Measurements from ENCODE around the gene MALSU1. TPM values are rescaled to one million over a fixed set of nuclear protein-coding genes. Genes with fewer than 3 reads are reported as not detected.

MALSU1 gene
- total and polyA plus RNA-seq, 2 of the 13 experiments (the other 11 are each of a cell fraction or from before 2014, with no cell fraction given) = 72.0 to 141 TPM

GRCh38 chr7:23299770-23300300, 696 bp downstream of the MALSU1 start:
- Histone ChIP-seq H4K20me1 (ENCODE audit: insufficient read depth, low read length) (no peaks in the 10 kb centered on the region), H2AFZ (ENCODE audit: low read length) (no peak overlapping the region), H3K9me3 (ENCODE audit: low read length) (no peaks in the 10 kb centered on the region), H3K79me2 (ENCODE audit: insufficient read depth, low read length) (peaks cover 53% of the 10 kb centered on the region), H3K27me3 (ENCODE audit: control insufficient read depth in 1 of 2, insufficient read depth in 2 of 2, low read length in 2 of 2) (no peaks in the 10 kb centered on the region; a peak in 1 of 5 replicates), H3K4me3 (replicated peaks in 1 of 3; ENCODE audit: insufficient read depth in 1 of 3, low read depth in 2 of 3, low read length in 3 of 3) (peak overlapping the region; percentile 66 to 94 (median 93)), H3K27ac (ENCODE audit: extremely low read length, insufficient read depth, low read length) (peak overlapping the region; percentile 89), H3K4me1 (ENCODE audit: insufficient read depth, low read length) (peaks cover 74% of the 10 kb centered on the region), H3K36me3 (replicated peaks in 1 of 2; ENCODE audit: control insufficient read depth in 1 of 2, insufficient read depth in 2 of 2, low read length in 2 of 2) (peaks cover 0 to 20% of the 10 kb centered on the region in 2 experiments; a peak in 2 of 5 replicates), H3K9ac (ENCODE audit: insufficient read depth, low read depth, low read length) (peak overlapping the region; percentile 93), H3K4me2 (ENCODE audit: low read depth, low read length) (peak overlapping the region; percentile 92)
- ChIA-PET POLR2A (interaction anchor here (1.5 to 3.5 kb wide), 5 partner anchors 27 to 233 kb away, joined by 4 to 33 read pairs (median 10); no protein-coding TSS in a partner anchor), CTCF (ENCODE audit: low intra/inter-chr PET ratio, low total read pairs) (no interaction called here)
- ATAC-seq = peak; percentile 9
- peak; percentile 10 for DNase-seq (ENCODE audit: low spot score)
- no TSS peak for BruUV-seq (replicated peaks)
- WGBS (ENCODE audit: low lambda C conversion rate) = under 1% methylated on average over 12 of the region's 12 CpGs
- in situ Hi-C loops (cut with HindIII; ENCODE audit: extremely low pct_ligation_motif_present, low pct_unique_long_range_greater_than_20kb) (no loop called here), intact Hi-C loops (cut with micrococcal nuclease; ENCODE audit: unreplicated experiment) (loop anchor here (1.0 to 5.0 kb wide), 2 partner anchors 23 to 37 kb away; no protein-coding TSS in a partner anchor)
- no peak for FAIRE-seq
- no peak for TF ChIP-seq NCOA1 (CRISPR knock-in tag; IDR thresholded peaks at IDR 0.05)
- no peak for TF ChIP-seq PAWR (CRISPR knock-in tag; IDR thresholded peaks at IDR 0.05; ENCODE audit: borderline replicate concordance)
- no peak for TF ChIP-seq ZBTB33 (CRISPR knock-in tag; IDR thresholded peaks at IDR 0.05)
- TF ChIP-seq NR2F2 (IDR thresholded peaks at IDR 0.05; ENCODE audit: borderline replicate concordance, low read depth) = no peak
- no peak for TF ChIP-seq ZNF781 (CRISPR knock-in tag; IDR thresholded peaks at IDR 0.05; ENCODE audit: borderline replicate concordance, not compliant biosample characterization)
- 0 out of 2 replicates have a peak, but pooled peaks have one; percentile 37 for TF ChIP-seq ZFP36L1 (CRISPR knock-in tag; IDR thresholded peaks at IDR 0.05)
- TF ChIP-seq ZNF558 (CRISPR knock-in tag; IDR thresholded peaks at IDR 0.05; ENCODE audit: borderline replicate concordance) = 0 out of 2 replicates have a peak, but pooled peaks have one; percentile 51
- TF ChIP-seq SAP130 (CRISPR knock-in tag; IDR thresholded peaks at IDR 0.05; ENCODE audit: low read depth) = no peak
- no peak for TF ChIP-seq ZNF7 (CRISPR knock-in tag; IDR thresholded peaks at IDR 0.05)
- TF ChIP-seq ZBTB1 (CRISPR knock-in tag; IDR thresholded peaks at IDR 0.05; ENCODE audit: borderline replicate concordance) = no peak
- TF ChIP-seq ZMAT3 (CRISPR knock-in tag; conservative IDR thresholded peaks at IDR 0.05) = no peak
- no peak for TF ChIP-seq POLR2AphosphoS2 (IDR thresholded peaks at IDR 0.05; ENCODE audit: low read depth, low read length)
- TF ChIP-seq ZNF629 (CRISPR knock-in tag; conservative IDR thresholded peaks at IDR 0.05) = peak; percentile 55; the same call in 1 of the 2 replicates
- TF ChIP-seq ZNF746 (CRISPR knock-in tag; IDR thresholded peaks at IDR 0.05) = no peak
- TF ChIP-seq ZNF784 (CRISPR knock-in tag; IDR thresholded peaks at IDR 0.05; ENCODE audit: borderline replicate concordance) = no peak
- TF ChIP-seq HMG20B (CRISPR knock-in tag; conservative IDR thresholded peaks at IDR 0.05) = no peak
- no peak for TF ChIP-seq RBM22 (optimal IDR thresholded peaks at IDR 0.05; ENCODE audit: low read length)
- peak; percentile 8; the same call in 1 of the 2 replicates for TF ChIP-seq ZNF703 (CRISPR knock-in tag; IDR thresholded peaks at IDR 0.05; ENCODE audit: borderline replicate concordance)
- TF ChIP-seq ZBED4 (CRISPR knock-in tag; IDR thresholded peaks at IDR 0.05; ENCODE audit: borderline replicate concordance) = no peak
